HepG2 (cell line): Measurements from ENCODE around the gene RTRAF. TPM values are rescaled to one million over a fixed set of nuclear protein-coding genes. Genes with fewer than 3 reads are reported as not detected.

ENCODE experiments used
- ATAC-seq: fragments of 200-7000 bp; cut with Tn5 transposase; 3 replicates; pipeline ENCODE4 v1.9.1; 2020; ENCODE audit warnings: mild to moderate bottlenecking, moderate library complexity
- BruUV-seq: library from RNA; stranded (reverse); fragments of 400-500 nt; replicated peaks from 2 replicates; lab custom pipeline; 2021; lab: Mats Ljungman, UMichigan
- CTCF ChIA-PET: fragments of 300-600 bp; formaldehyde crosslinking; extraction: SDS; loops from one replicate; lab custom pipeline; 2021; ENCODE audit warnings: low total read pairs, inconsistent platforms, low intra/inter-chr PET ratio; lab: Yijun Ruan, JAX
- POLR2A ChIA-PET: fragments of 350-600 bp; sonication (Branson Sonifier 250); formaldehyde crosslinking; loops from one replicate; lab custom pipeline; 2020; ENCODE audit warnings: antibody characterized with exemption, inconsistent platforms; lab: Yijun Ruan, JAX
- DNase-seq: peaks from one replicate; pipeline ENCODE4 v3.0.0-alpha.2; 2015; ENCODE audit warnings: low spot score
- FAIRE-seq: peaks from 3 replicates; lab custom pipeline; 2011; peaks lifted over from hg19 to GRCh38; lab: Jason Lieb, UNC
- H2AFZ ChIP-seq: one replicate; pipeline ENCODE4 v1.6.1; 2011; ENCODE audit warnings: low read length, inconsistent platforms
- H3K27ac ChIP-seq: fragments of 300-600 bp; 3 replicates; pipeline ENCODE4 v1.8.0; 2011; ENCODE audit warnings: mixed run types, mild to moderate bottlenecking, mixed read lengths, low read length, inconsistent platforms; ENCODE audit not compliant: insufficient read depth; ENCODE audit errors: extremely low read length
- H3K27me3 ChIP-seq, 2 experiments: fragments of 200-600 bp in 1 of 2; 2 replicates in 1 of 2; 3 replicates in 1 of 2; pipeline versions ENCODE4 v1.6.0 to v1.8.0; 2011; ENCODE audit warnings: low read length in 2 of 2, mild to moderate bottlenecking in 2 of 2, moderate library complexity in 2 of 2, inconsistent platforms in 1 of 2; ENCODE audit not compliant: insufficient read depth in 2 of 2, control insufficient read depth in 1 of 2
- H3K36me3 ChIP-seq, 2 experiments: fragments of 200-600 bp in 1 of 2; replicated peaks in 1 of 2; 2 replicates in 1 of 2; 3 replicates in 1 of 2; pipeline versions ENCODE4 v1.5.1 to v1.8.0; 2011; ENCODE audit warnings: low read length in 2 of 2, inconsistent platforms in 1 of 2; ENCODE audit not compliant: insufficient read depth in 2 of 2, control insufficient read depth in 1 of 2
- H3K4me1 ChIP-seq: 2 replicates; pipeline ENCODE4 v1.5.1; 2012; ENCODE audit warnings: low read length, inconsistent platforms; ENCODE audit not compliant: insufficient read depth
- H3K4me2 ChIP-seq: 2 replicates; pipeline ENCODE4 v1.6.0; 2011; ENCODE audit warnings: low read depth, low read length, inconsistent platforms
- H3K4me3 ChIP-seq, 3 experiments: fragments of 200-600 bp in 1 of 3; sonication (generic), shearing (Covaris generic) in 1 of 3; replicated peaks in 1 of 3; 2 replicates each; pipeline ENCODE4 v1.5.1; 2011 to 2016; ENCODE audit warnings: low read length in 3 of 3, inconsistent platforms in 2 of 3, low read depth in 2 of 3, mild to moderate bottlenecking in 2 of 3, control low read depth in 1 of 3, mixed read lengths in 1 of 3; ENCODE audit not compliant: insufficient read depth in 1 of 3
- H3K79me2 ChIP-seq: one replicate; pipeline ENCODE4 v1.6.1; 2011; ENCODE audit warnings: low read length, inconsistent platforms; ENCODE audit not compliant: insufficient read depth
- H3K9ac ChIP-seq: 2 replicates; pipeline ENCODE4 v1.6.0; 2011; ENCODE audit warnings: mild to moderate bottlenecking, low read depth, low read length, inconsistent platforms; ENCODE audit not compliant: insufficient read depth
- H3K9me3 ChIP-seq: 2 replicates; pipeline ENCODE4 v1.5.1; 2012; ENCODE audit warnings: mild to moderate bottlenecking, low read length
- H4K20me1 ChIP-seq: 2 replicates; pipeline ENCODE4 v1.6.0; 2011; ENCODE audit warnings: inconsistent platforms, mild to moderate bottlenecking, low read length, moderate library complexity; ENCODE audit not compliant: insufficient read depth
- AKNA ChIP-seq: sonication (generic); formaldehyde crosslinking; IDR thresholded peaks from 2 replicates; pipeline ENCODE4 v1.4.0; 2020; ENCODE audit warnings: missing genetic modification reagents, borderline replicate concordance
- EHMT2 ChIP-seq: fragments of 200-600 bp; sonication (generic); IDR thresholded peaks from 2 replicates; pipeline ENCODE4 v1.7.0; 2017; ENCODE audit warnings: antibody characterized with exemption, low read depth, low read length, borderline replicate concordance
- ESRRA ChIP-seq: sonication (generic); formaldehyde crosslinking; IDR thresholded peaks from 2 replicates; pipeline ENCODE4 v1.5.1; 2020; ENCODE audit warnings: mild to moderate bottlenecking, low read depth, missing genetic modification reagents
- EZH2 ChIP-seq: conservative IDR thresholded peaks from 2 replicates; pipeline ENCODE4 v1.6.1; 2012; ENCODE audit warnings: mild to moderate bottlenecking, low read depth, low read length, moderate library complexity
- HHEX ChIP-seq: IDR thresholded peaks from 2 replicates; pipeline ENCODE4 v1.6.1; 2016; ENCODE audit warnings: control low read depth
- PAWR ChIP-seq: sonication (generic); formaldehyde crosslinking; IDR thresholded peaks from 2 replicates; pipeline ENCODE4 v1.4.0; 2020; ENCODE audit warnings: missing genetic modification reagents, mild to moderate bottlenecking, borderline replicate concordance
- SP5 ChIP-seq: IDR thresholded peaks from 2 replicates; pipeline ENCODE4 v1.6.1; 2016; ENCODE audit warnings: low read depth, borderline replicate concordance
- TERF1 ChIP-seq: sonication (generic); formaldehyde crosslinking; IDR thresholded peaks from 2 replicates; pipeline ENCODE4 v1.8.0; 2022; ENCODE audit warnings: mild to moderate bottlenecking, missing genetic modification reagents, moderate library complexity
- ZNF263 ChIP-seq: sonication (generic); formaldehyde crosslinking; IDR thresholded peaks from 2 replicates; pipeline ENCODE4 v1.4.0; 2020; ENCODE audit warnings: missing genetic modification reagents
- ZNF652 ChIP-seq: IDR thresholded peaks from 2 replicates; pipeline ENCODE4 v1.6.1; 2016; ENCODE audit warnings: low read depth, borderline replicate concordance
- WGBS: methylation state at CpG from one replicate; pipeline ENCODE4 v1.1.6; 2017; ENCODE audit warnings: low lambda C conversion rate; 5-methylcytosine and 5-hydroxymethylcytosine counted together
- in situ Hi-C: cut with HindIII; loops from 2 replicates; pipeline ENCODE4 v1.10.0; 2017; ENCODE audit warnings: low pct_unique_long_range_greater_than_20kb; ENCODE audit not compliant: extremely low pct_ligation_motif_present
- intact Hi-C: fragments of 100-400 bp; cut with micrococcal nuclease; formaldehyde crosslinking; loops from one replicate; pipeline ENCODE4 v1.10.0; 2022; ENCODE audit not compliant: unreplicated experiment
- polyA plus RNA-seq, 8 experiments: library from polyadenylated mRNA; depleted of rRNA in 3 of 8; stranded (reverse) in 7 of 8; unstranded in 1 of 8; fragments of >200 nt; fragmentation: Illumina TruSeq in 4 of 8; extraction: Trizol in 4 of 8; gene quantifications; 2 replicates each; pipeline versions ENCODE4 v1.2.1 to v1.2.3, GENCODE V29; 2011 to 2016; ENCODE audit warnings: low read depth in 4 of 8, missing spikeins in 1 of 8, mixed read lengths in 1 of 8; ENCODE audit not compliant: insufficient read depth in 1 of 8
- total RNA-seq, 5 experiments: library from RNA; depleted of rRNA; stranded (reverse); fragments of >200 nt; fragmentation: Illumina TruSeq; extraction: Trizol; gene quantifications; 2 replicates each; pipeline ENCODE4 v1.2.3, GENCODE V29; 2016; ENCODE audit warnings: low read depth in 1 of 5

RTRAF gene
- total and polyA plus RNA-seq, 2 of the 13 experiments (the other 11 are each of a cell fraction or from before 2014, with no cell fraction given) = 137 to 258 TPM

- 96% methylated on average over 2 of the region's 2 CpGs for WGBS
- Histone ChIP-seq H3K4me2 (no peak overlapping the region), H4K20me1 (no peaks in the 10 kb centered on the region), H3K9ac (no peak overlapping the region), H3K4me1 (0 out of 2 replicates have a peak, but pooled peaks cover 6% of the 10 kb centered on the region), H3K27ac (no peak overlapping the region), H3K9me3 (no peaks in the 10 kb centered on the region), H3K36me3 (peaks cover 24 to 94% of the 10 kb centered on the region in 2 experiments), H3K4me3 (no peak overlapping the region), H3K79me2 (no peaks in the 10 kb centered on the region), H2AFZ (no peak overlapping the region), H3K27me3 (no peaks in the 10 kb centered on the region)
- DNase-seq = no peak
- intact Hi-C loops (no loop called here), in situ Hi-C loops (no loop called here)
- no peak for FAIRE-seq
- ChIA-PET POLR2A (no interaction called here), CTCF (no interaction called here)
- no TSS peak for BruUV-seq
- ATAC-seq = no peak
- no peak for TF ChIP-seq EZH2
- TF ChIP-seq TERF1 (CRISPR knock-in tag) = no peak
- no peak for TF ChIP-seq HHEX (CRISPR knock-in tag)
- TF ChIP-seq SP5 (CRISPR knock-in tag) = no peak
- TF ChIP-seq ZNF652 (CRISPR knock-in tag) = no peak
- no peak for TF ChIP-seq PAWR (CRISPR knock-in tag)
- no peak for TF ChIP-seq EHMT2
- TF ChIP-seq ZNF263 = no peak
- TF ChIP-seq AKNA (CRISPR knock-in tag) = no peak
- TF ChIP-seq ESRRA (CRISPR knock-in tag) = no peak
These were observed 16.3 kb downstream of the RTRAF start for GRCh38 chr14:52005625-52006024.
